ENCODE data around the gene TIGD7.

Gene TIGD7

DNA sequence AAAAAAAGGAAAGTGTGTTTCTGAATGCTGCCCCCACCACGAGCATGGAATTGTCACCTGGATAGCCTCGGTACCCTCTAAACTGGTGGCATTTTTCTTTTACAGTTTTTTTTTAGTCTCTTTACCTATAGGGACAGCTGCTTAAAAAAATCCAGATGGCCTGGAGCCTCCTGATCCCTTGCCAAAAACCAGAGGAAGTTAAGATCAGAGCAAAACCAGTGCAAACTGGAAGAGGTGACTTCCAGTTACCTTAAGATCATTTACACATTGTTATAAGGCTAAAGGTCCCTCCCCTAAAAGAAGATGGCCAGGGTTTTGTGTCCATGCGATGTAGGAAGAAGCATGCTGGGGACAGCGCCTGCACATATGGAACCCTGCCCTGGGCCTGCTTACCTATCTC lies 52.3 kb downstream of the TIGD7 start:
- Histone ChIP-seq H3K4me3 (no peak overlapping the region), H3K27ac (no peak overlapping the region), H3K4me1 (no peaks in the 10 kb centered on the region), H3K9me3 (no peaks in the 10 kb centered on the region), H3K36me3 (no peaks in the 10 kb centered on the region), H3K27me3 (peaks cover 0 to 28% of the 10 kb centered on the region in 2 donors)
- intact Hi-C loops (cut with DNase I; ENCODE audit: low total_unique reads): no loop called here
- no peak for DNase-seq
- TF ChIP-seq, protein P1, sequence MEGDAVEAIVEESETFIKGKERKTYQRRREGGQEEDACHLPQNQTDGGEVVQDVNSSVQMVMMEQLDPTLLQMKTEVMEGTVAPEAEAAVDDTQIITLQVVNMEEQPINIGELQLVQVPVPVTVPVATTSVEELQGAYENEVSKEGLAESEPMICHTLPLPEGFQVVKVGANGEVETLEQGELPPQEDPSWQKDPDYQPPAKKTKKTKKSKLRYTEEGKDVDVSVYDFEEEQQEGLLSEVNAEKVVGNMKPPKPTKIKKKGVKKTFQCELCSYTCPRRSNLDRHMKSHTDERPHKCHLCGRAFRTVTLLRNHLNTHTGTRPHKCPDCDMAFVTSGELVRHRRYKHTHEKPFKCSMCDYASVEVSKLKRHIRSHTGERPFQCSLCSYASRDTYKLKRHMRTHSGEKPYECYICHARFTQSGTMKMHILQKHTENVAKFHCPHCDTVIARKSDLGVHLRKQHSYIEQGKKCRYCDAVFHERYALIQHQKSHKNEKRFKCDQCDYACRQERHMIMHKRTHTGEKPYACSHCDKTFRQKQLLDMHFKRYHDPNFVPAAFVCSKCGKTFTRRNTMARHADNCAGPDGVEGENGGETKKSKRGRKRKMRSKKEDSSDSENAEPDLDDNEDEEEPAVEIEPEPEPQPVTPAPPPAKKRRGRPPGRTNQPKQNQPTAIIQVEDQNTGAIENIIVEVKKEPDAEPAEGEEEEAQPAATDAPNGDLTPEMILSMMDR (IDR thresholded peaks at IDR 0.05): no peak

DNA sequence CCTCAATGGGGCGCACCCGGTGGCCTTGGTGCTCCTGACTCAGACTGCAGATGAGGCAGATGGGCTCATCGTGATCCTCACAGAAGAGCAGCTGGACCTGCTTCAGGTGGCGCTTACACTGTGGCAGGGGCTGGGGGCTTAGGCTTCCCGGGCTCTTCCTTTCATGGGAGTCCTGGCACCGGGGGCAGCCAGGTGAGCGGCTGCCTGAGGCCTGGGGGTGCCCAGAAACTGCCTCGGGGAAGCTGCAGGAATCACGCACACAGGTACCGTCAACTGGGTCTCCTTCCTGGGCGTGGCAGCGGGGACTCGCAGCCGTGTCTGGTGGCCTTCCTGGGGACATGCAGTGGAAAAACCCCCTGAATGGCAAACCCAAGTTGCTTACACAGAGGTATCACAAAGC lies 55.8 kb downstream of the TIGD7 start:
- H3K27me3 ChIP-seq: peaks cover 0 to 22% of the 10 kb centered on the region in 2 donors
- no peaks in the 10 kb centered on the region for H3K4me1 ChIP-seq
- TF ChIP-seq, protein P1 (IDR thresholded peaks at IDR 0.05): no peak
- no peak for DNase-seq
- no peak overlapping the region for H3K27ac ChIP-seq
- H3K9me3 ChIP-seq: no peaks in the 10 kb centered on the region
- intact Hi-C loops (cut with DNase I; ENCODE audit: low total_unique reads): no loop called here
- H3K36me3 ChIP-seq: no peaks in the 10 kb centered on the region
- no peak overlapping the region for H3K4me3 ChIP-seq

DNA sequence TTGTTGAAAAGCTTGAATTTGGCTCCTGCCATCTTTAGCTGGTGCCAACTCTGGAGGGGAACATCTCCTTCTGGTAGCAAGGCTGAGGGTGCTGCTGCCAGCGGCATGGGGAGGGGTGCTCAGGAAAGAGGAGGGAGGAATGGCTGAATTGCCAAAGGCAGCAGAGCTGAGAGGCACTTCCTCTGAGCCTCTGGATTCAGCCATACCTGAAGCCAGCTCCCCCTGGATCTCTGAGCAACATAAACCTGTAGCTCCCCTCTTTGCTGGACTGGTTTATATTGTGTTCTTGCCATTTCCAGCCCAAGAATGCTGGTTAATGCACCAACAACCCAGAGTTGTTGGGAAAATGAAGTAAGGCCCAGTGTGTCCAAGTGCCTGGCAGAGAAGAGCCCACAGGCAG lies 56.2 kb downstream of the TIGD7 start:
- Histone ChIP-seq H3K36me3 (no peaks in the 10 kb centered on the region), H3K27me3 (peaks cover 0 to 22% of the 10 kb centered on the region in 2 donors), H3K9me3 (no peaks in the 10 kb centered on the region), H3K27ac (no peak overlapping the region), H3K4me3 (no peak overlapping the region), H3K4me1 (no peaks in the 10 kb centered on the region)
- DNase-seq: no peak
- TF ChIP-seq, protein P1 (IDR thresholded peaks at IDR 0.05): no peak
- intact Hi-C loops (cut with DNase I; ENCODE audit: low total_unique reads): no loop called here
